Activated CD4-positive, CD25-positive, alpha-beta regulatory T cell treated with anti-CD3 and anti-CD28 coated beads, Interleukin-2, amount 50 U/mL, for 16 hours (primary cell): ENCODE results near the gene CUL4B.
"Not testable (repeated sequence)": the region's sequence is repeated elsewhere in the genome, so short reads cannot be mapped to it uniquely, and the experiment has no call there.

ENCODE experiments used
- DNase-seq: peaks from one replicate; pipeline ENCODE4 v3.0.0-alpha.2; 2020; ENCODE audit warnings: low read depth, low spot score

CUL4B gene

DNA sequence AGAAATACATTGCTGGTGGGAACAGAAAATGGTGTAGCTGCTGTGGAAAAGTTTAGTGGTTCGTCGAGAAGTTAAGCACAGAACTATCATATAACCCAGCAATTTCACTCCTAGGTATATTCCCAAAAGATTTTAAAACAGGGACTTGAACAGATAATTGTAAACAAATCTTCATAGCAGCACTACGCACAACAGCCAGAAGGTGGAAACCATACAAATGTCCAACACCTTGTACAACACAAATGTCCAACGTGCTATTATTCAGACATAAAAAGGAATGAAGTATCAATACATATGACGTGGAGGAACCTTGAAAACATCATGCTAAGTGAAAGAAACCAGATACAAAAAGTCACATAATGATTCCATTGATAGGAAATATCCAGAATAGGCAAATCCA lies 37.9 kb downstream of the CUL4B start:
- DNase-seq: no peak

DNA sequence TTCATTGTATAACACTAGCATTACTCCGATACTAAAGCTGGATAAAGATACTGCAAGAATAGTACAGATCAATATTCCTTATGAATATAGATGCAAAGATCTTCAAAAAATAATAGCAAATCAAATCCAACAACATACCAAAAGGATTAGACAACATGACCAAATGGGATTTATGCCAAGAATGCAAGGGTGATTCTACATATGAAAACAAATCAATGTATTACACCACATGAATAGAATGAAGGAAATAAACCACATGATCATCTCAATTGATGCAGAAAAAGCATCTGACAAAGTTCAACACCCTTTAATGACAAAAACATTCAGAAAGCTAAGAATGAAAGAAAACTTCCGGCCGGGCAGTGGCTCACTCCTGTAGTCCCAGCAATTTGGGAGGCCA lies 42.8 kb downstream of the CUL4B start:
- DNase-seq: no peak

- DNase-seq: no peak
These were observed 46.5 kb downstream of the CUL4B start for GRCh38 chrX:120514236-120514635.

- DNase-seq: no peak
These were observed 48.1 kb downstream of the CUL4B start for GRCh38 chrX:120512627-120513026.

DNA sequence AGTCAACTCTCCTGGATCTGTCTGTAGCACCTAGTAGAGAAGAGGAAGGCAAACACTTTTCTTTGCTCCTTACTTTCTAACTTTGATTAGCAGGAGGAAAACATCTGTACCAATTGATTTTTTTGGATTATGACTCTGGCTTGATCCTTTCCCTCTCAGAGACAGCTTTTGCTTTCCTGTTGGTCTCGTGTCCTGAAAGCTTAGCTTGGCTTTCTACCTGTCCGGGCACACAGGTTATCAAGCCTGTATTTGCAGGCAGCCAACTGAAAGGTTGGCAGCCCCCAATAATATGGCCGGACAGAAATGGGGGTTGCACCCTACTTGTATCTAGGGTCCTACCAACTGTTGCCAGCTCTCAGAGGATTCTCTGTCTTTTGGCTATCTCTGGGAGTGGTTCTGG lies 48.5 kb downstream of the CUL4B start:
- no peak for DNase-seq

- no peak for DNase-seq
These were observed 56.2 kb downstream of the CUL4B start for GRCh38 chrX:120504569-120504968.

- DNase-seq: no peak
These were observed 61.3 kb downstream of the CUL4B start for GRCh38 chrX:120499301-120500072.

GRCh38 chrX:120490119-120490518 lies 70.6 kb downstream of the CUL4B start:
- not testable (repeated sequence) for DNase-seq

GRCh38 chrX:120486786-120487185 lies 74.0 kb downstream of the CUL4B start:
- DNase-seq: no peak

- peak; percentile 13 for DNase-seq
These were observed 74.9 kb downstream of the CUL4B start for GRCh38 chrX:120485638-120486520.

DNA sequence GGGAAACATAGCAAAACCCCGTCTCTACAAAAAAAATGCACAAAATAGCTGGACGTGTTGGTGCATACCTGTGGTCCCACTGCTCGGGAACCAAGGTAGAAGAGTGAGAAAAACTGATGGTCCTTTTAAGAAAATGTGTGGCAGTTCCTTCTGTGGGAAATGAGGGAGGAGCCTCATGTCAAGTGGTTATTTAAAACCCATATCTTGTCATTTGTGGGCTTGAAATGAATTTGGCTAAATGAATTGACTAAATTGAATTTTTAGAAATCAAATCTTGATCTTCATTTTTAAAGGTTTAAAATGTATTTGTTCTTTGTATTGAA lies 75.5 kb downstream of the CUL4B start:
- no peak for DNase-seq

DNA sequence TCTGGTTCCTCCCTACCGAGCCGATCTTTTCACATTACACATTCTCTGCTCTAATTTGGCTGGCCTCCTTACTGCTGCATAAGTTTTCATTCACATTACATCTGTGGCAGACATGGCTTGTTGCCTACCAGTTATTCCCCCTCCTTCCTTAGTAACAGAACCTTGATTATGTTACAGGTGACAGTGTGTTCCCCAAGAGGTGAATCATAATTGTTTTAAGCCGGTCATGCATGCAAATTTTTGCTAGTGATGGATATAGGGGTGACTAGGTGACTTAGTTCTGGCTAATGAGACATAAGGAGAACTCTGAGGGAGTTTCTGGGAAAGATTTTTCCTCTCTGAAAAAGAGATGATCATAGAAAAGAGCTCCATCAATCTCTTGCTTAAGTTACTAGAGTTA lies 83.3 kb downstream of the CUL4B start:
- no peak for DNase-seq

- DNase-seq: no peak
These were observed 84.0 kb downstream of the CUL4B start for GRCh38 chrX:120476714-120477113.

DNA sequence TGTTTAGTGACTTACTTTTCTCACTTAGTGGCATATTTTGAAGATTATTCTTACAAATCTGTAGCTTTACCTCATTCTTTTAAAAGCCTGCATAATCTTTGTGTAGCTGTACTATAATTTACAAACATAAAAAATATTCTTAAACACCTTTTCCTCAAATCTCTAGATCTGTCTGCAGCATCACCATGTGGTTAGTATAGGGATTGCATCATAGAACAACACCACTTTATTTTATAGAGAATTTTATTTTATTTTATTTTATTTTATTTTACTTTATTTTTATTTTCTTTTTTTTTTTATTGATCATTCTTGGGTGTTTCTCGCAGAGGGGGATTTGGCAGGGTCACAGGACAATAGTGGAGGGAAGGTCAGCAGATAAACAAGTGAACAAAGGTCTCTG lies 85.3 kb downstream of the CUL4B start:
- DNase-seq: not testable (repeated sequence)
